Fibroblast of villous mesenchyme (primary cell): Measurements from ENCODE around the gene SUPT20HL2. TPM values are rescaled to one million over a fixed set of nuclear protein-coding genes. Genes with fewer than 3 reads are reported as not detected.

Experiments used
- DNase-seq: peaks from one replicate; pipeline ENCODE4 v3.0.0-alpha.2; 2010; ENCODE audit warnings: low read depth
- H3K4me3 ChIP-seq: 2 replicates; pipeline ENCODE4 v1.5.1; 2011; ENCODE audit warnings: low read depth, mild to moderate bottlenecking, low read length
- total RNA-seq: library from RNA; depleted of rRNA; stranded (reverse); fragments of >200 nt; gene quantifications from 2 replicates; pipeline ENCODE4 v1.2.3, GENCODE V29; 2012
- TF ChIP-seq, protein P1 (sequence below): IDR thresholded peaks from 2 replicates; pipeline ENCODE4 v1.5.1; 2012; ENCODE audit warnings: low read depth, mild to moderate bottlenecking, low read length; ENCODE audit not compliant: insufficient read depth

Gene SUPT20HL2
- total RNA-seq, 1 donor: under 0.01 TPM

DNA sequence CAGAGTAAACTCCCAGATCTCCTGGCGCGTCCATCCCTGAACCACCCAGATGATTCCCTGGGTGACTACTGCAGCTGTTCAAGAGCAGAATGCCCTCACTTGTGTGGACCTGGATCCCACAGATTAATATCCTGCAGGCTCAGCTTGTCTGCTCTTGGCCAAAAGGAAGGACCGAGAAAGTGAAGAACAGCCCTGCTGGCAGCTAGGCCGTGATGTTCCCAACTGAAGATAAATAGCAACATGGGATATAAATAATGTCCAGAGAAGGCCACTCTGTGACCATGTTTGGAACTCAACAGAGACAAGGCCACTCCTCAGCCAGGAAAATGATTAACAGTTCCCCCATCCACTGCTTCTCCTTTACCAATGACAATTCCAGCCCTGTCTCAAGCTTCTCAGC lies 21.5 kb downstream of the SUPT20HL2 start:
- DNase-seq: no peak
- TF ChIP-seq, protein P1, sequence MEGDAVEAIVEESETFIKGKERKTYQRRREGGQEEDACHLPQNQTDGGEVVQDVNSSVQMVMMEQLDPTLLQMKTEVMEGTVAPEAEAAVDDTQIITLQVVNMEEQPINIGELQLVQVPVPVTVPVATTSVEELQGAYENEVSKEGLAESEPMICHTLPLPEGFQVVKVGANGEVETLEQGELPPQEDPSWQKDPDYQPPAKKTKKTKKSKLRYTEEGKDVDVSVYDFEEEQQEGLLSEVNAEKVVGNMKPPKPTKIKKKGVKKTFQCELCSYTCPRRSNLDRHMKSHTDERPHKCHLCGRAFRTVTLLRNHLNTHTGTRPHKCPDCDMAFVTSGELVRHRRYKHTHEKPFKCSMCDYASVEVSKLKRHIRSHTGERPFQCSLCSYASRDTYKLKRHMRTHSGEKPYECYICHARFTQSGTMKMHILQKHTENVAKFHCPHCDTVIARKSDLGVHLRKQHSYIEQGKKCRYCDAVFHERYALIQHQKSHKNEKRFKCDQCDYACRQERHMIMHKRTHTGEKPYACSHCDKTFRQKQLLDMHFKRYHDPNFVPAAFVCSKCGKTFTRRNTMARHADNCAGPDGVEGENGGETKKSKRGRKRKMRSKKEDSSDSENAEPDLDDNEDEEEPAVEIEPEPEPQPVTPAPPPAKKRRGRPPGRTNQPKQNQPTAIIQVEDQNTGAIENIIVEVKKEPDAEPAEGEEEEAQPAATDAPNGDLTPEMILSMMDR: no peak
- no peak overlapping the region for H3K4me3 ChIP-seq

DNA sequence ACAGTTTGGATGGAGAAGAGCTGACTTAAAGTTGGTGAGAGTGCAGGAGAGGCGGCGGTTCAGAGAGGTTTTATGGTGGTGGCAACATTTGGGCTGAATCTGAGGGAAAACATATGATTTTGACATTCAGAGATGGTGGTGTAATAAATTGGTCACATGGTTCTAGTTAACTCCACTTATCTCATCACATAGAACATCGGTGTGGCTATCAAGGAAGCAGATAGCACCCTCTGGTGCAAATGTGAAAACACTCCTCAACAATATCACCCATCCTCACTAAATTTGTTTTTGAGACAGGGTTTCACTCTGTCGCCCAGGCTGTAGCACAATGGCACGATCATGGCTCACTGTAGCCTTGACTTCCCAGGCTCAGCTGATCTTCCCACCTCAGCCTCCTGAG lies 28.8 kb downstream of the SUPT20HL2 start:
- TF ChIP-seq, protein P1: no peak
- DNase-seq: peak; percentile 46
- H3K4me3 ChIP-seq: no peak overlapping the region

DNA sequence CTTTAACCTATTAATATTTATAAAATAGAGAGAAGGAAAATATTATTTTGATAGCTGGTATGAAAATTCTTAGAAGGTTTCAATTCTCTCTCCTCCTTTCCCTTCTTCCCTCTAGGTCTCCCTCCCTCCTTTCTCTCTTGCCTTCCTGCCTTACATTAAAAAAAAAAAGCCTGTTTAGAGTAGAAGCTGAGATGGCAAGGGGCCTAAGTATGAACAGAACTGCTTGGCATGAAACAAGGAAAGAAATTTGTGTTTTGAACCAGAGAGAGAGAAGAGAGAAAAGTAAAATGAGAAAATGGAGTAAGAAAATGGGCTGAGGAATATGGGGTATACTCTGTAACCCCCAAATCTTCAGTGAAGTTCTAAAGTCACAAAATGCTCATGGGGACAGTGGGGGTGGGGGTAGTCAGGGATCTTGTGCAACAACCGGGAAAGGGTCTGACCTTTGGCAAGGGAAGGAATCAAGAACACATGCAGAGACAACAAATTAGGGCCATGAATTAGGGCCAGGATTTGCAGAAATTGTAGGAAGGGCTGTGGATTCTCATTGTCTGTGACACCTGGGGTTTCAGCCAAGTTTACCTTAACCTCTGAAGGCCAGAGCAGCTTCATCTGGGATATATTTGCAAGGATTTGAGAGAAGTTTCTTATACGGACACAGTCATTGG lies 30.6 kb downstream of the SUPT20HL2 start:
- H3K4me3 ChIP-seq: no peak overlapping the region
- TF ChIP-seq, protein P1: no peak
- DNase-seq: no peak

DNA sequence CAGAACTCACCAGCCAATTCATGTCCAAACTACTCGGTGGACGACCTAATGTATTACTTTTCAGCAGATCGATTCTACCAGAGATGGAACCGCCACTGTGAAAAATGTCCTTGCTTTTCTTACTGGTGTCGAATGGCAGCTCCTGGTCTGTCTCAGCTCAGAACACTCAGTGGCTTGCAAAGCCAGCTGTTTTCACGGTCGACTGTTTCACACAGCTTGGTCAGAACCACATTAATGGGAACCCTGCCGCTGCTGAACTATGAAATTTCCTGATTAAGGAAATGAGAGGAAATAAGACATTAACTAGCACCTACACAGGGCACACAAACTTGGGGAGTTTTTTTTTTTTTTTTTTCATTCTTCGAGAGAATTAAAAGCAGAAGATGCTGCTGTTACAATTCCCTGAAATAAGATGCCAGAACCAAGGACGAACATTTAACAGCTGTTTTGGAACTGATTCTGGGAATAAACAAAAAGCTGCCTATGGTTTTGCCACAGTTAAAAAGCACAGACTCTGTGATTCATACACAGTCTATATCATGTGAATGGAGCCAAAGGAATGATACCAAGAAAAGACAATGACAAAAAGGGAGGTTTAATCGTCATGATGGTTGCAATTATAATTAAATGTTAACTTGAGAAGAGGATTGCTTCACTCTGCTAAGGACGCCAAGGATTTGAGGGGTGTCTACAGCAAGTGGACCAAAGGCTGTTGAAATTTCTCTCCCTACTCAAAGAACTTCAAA lies 31.3 kb downstream of the SUPT20HL2 start:
- no peak overlapping the region for H3K4me3 ChIP-seq
- peak; percentile 48 for DNase-seq
- TF ChIP-seq, protein P1: no peak

DNA sequence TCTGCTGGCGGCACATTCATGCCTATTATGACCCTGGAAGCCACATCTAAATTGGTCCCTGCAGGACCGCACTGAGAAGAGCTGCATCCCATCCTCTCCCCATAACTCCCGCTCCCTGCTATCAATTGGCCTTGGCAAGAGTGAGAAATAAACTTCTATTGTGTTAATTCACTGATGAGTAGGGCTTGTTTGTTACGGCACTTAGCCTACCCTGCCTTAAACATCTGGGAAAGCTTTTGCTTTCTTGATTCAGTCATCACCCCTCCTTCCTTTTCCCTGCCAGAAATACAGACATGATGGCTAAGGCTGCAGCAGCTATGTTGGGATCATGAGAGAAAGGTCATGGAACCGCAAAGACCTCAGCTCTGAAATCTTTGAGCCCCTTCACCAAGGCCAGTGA lies 36.5 kb downstream of the SUPT20HL2 start:
- TF ChIP-seq, protein P1: no peak
- no peak overlapping the region for H3K4me3 ChIP-seq
- DNase-seq: no peak

DNA sequence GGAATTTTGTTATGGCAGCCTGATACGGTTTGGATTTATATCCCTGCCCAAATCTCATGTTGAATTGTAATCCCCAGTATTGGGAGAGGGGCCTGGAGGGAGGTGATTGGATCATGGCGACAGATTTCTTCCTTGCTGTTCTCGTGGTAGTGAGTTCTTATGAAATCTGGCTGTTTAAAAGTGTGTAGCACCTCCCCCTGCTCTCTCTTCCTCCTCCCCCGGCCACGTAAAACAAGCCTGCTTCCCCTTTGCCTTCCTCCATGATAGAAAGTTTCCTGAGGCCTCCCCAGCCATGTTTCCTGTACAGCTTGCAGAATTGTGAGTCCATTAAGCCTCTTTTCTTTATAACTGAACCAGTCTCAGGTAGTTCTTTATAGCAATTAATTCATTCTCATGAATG lies 37.9 kb downstream of the SUPT20HL2 start:
- H3K4me3 ChIP-seq: no peak overlapping the region
- no peak for DNase-seq
- TF ChIP-seq, protein P1: no peak
